ENCODE results near the gene ADGRL3.

Gene ADGRL3

DNA sequence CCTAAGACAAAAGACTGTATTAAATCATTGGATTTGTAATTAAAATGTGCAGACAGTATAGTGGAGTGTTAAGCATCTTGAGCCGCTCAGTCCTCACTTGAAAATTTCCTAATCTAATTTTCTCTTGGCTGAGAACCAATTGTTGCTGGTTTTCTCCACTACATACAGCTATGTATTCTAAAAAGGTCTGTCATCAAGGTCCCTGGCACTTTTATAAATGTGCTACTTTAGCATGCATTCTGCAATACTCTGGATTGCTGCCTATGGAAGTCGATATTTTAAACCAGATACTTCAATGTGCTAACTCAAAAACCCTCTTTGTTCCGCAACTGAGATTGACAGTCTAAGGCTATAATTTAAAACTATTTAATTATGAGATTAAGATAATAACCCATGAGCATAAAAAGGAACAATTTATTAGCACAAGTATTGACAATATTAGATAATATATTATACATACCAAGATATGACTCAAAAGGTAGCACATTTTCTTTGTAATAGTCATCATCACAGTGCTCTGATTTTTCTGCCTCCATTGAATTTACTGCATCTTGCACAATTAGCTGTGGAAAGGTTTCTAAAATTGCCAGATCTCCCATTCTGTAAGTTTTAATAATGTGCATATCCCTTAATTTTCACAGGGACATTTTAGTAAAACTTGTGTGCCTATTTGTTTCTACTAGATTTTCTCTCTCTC, 815.1 kb downstream of the ADGRL3 start:
- no peak for TF ChIP-seq GATA1 (IDR thresholded peaks at IDR 0.05; ENCODE audit: low read depth, low read length)
- TF ChIP-seq POLR2A (IDR thresholded peaks at IDR 0.05; ENCODE audit: low read length): no peak
- no peak for DNase-seq

DNA sequence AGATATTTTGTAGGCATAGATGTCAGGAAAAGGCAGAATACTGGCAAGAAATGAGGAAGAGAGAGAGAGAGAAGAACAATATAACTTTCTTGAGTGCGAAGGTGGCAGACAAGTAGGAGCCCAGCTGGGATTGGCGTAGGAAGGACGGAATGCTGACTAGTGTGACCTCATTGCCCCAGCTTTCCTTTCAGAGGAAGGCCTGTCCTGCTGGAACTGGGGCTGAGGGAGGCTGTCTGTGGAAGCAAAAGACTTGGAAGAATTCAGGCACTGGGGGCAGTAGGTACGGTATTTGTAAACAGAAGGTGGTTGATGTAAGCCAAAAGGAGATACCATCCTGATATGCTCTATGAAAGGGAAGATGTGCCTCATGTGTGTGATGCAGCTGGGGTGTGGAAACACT, 818.4 kb downstream of the ADGRL3 start:
- no peak for DNase-seq
- TF ChIP-seq GATA1 (IDR thresholded peaks at IDR 0.05; ENCODE audit: low read depth, low read length) (no peak), POLR2A (IDR thresholded peaks at IDR 0.05; ENCODE audit: low read length) (no peak)

DNA sequence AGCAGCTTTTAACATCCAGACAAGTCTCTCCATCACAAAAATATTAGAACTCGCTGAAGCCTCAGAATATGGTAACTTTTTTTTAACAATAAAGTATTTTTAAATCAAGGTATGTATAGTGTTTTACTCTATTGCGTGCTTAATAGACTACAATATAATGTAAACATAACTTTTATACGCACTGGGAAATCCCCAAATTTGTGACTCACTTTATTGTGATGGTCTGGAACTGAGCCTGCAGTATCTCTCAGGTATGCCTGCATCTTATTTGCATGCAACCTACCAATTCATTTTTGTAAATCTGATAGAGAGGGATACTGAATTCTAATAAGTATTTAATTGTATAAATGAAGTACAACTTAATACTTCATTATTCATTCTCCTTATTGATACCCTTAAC, 823.5 kb downstream of the ADGRL3 start:
- TF ChIP-seq POLR2A (IDR thresholded peaks at IDR 0.05; ENCODE audit: low read length) (no peak), GATA1 (IDR thresholded peaks at IDR 0.05; ENCODE audit: low read depth, low read length) (no peak)
- DNase-seq: no peak

GRCh38 chr4:62028745-62029144, 828.6 kb downstream of the ADGRL3 start:
- no peak for DNase-seq
- no peak for TF ChIP-seq POLR2A (IDR thresholded peaks at IDR 0.05; ENCODE audit: low read length)
- no peak for TF ChIP-seq GATA1 (IDR thresholded peaks at IDR 0.05; ENCODE audit: low read depth, low read length)

DNA sequence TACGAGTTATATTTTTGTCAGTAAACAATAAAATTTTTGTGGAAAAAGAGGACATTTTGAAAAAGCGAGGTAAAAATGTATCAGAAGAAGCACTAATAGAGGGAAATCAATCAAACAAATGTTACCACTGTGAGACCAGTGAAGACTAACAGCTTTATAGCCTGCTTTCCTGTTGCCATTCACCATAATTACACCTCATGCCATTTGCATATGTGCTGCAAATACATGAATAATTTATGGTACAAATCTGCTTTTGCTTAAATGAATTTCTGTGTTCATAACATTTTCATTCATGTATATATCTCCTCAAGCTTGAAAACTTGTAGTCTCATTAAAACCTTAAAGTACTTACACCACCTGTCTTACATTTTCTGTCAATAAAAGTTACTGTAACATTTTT, 830.8 kb downstream of the ADGRL3 start:
- DNase-seq: no peak
- no peak for TF ChIP-seq POLR2A (IDR thresholded peaks at IDR 0.05; ENCODE audit: low read length)
- TF ChIP-seq GATA1 (IDR thresholded peaks at IDR 0.05; ENCODE audit: low read depth, low read length): no peak

DNA sequence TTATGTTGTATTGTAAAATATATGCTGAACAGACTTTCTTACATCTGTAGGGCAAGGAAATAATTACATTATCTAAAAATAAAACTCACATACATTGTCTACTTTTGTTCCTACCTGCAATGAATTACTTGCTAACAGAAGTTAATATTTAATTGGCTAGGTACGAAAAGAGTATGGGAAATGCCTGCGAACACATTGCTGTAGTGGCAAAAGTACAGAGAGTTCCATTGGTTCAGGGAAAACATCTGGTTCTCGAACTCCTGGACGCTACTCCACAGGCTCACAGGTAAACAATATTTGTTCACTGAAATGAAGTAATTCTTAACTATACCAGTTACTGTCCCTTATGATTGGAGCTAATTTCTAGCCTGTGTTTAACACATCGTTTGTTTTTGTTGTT, 837.4 kb downstream of the ADGRL3 start:
- TF ChIP-seq GATA1 (IDR thresholded peaks at IDR 0.05; ENCODE audit: low read depth, low read length) (no peak), POLR2A (IDR thresholded peaks at IDR 0.05; ENCODE audit: low read length) (no peak)
- DNase-seq: no peak

GRCh38 chr4:62051332-62051731, 851.2 kb downstream of the ADGRL3 start:
- DNase-seq: no peak

DNA sequence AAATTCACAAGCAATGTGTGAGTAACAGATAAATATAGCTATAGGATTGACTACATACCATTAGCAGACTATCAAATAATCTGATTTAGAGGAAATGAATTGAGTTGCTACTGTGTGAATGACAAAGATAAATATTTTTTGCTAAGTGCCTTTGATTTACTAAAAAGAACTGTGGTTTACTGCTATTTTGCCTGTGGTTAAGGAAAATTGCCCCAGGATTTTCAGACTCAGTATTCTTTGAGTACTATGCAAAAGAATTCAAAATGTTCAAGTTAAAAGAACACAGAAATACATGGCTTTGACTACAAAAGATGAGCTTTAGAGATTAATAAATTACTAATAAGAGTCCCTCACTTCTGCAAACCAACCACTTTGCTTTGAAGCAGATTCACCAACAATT, 853.8 kb downstream of the ADGRL3 start:
- no peak for TF ChIP-seq GATA1 (IDR thresholded peaks at IDR 0.05; ENCODE audit: low read depth, low read length)
- TF ChIP-seq POLR2A (IDR thresholded peaks at IDR 0.05; ENCODE audit: low read length): no peak
- no peak for DNase-seq

More at GRCh38 chr4:62051332-62051731, 851.2 kb downstream of the ADGRL3 start:
- TF ChIP-seq POLR2A (IDR thresholded peaks at IDR 0.05; ENCODE audit: low read length): no peak
- TF ChIP-seq GATA1 (IDR thresholded peaks at IDR 0.05; ENCODE audit: low read depth, low read length): no peak

DNA sequence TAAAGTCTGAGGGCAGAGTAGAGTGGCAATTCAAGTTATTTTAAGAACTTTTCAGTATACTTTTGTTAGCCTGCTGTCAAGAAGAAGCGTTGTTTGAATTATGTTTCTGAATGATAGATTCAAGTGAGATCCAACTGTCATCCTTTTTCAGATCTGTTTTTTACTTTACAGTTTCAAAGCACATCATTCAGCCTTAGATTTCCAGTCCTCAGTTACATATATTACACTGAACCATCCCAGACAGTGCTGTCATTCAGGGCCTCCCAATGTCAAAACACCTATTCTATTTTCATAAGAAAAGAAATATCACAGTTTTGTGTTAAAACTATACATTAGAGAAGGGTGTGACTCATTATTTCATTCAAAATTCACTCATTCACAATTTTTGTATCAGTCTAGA, 856.9 kb downstream of the ADGRL3 start:
- DNase-seq: no peak
- TF ChIP-seq GATA1 (IDR thresholded peaks at IDR 0.05; ENCODE audit: low read depth, low read length) (no peak), POLR2A (IDR thresholded peaks at IDR 0.05; ENCODE audit: low read length) (no peak)

DNA sequence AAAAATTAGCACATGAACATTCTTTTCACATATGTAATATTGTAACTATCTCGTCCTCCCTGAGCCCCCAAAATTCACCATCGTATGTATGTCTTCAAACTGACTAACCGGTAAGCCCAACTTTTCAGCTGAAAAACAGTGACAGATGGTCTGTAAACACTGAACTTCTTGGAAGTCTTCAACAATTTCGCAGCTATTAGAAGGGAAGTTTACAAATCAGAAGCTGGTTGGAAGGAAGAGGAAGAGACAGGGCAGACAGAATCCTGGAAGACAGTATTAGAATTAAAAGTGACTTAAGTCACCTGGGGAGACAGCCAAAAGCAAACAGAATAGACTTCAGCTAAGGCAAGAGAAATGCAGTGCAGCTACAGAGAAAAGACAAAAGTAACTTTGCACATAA, 858.4 kb downstream of the ADGRL3 start:
- TF ChIP-seq POLR2A (IDR thresholded peaks at IDR 0.05; ENCODE audit: low read length) (no peak), GATA1 (IDR thresholded peaks at IDR 0.05; ENCODE audit: low read depth, low read length) (no peak)
- DNase-seq: no peak

DNA sequence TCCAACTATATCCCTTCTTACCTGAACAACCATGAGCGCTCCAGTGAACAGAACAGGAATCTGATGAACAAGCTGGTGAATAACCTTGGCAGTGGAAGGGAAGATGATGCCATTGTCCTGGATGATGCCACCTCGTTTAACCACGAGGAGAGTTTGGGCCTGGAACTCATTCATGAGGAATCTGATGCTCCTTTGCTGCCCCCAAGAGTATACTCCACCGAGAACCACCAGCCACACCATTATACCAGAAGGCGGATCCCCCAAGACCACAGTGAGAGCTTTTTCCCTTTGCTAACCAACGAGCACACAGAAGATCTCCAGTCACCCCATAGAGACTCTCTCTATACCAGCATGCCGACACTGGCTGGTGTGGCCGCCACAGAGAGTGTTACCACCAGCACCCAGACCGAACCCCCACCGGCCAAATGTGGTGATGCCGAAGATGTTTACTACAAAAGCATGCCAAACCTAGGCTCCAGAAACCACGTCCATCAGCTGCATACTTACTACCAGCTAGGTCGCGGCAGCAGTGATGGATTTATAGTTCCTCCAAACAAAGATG, 870.2 kb downstream of the ADGRL3 start:
- no peak for TF ChIP-seq GATA1 (IDR thresholded peaks at IDR 0.05; ENCODE audit: low read depth, low read length)
- TF ChIP-seq POLR2A (IDR thresholded peaks at IDR 0.05; ENCODE audit: low read length): no peak
- no peak for DNase-seq

DNA sequence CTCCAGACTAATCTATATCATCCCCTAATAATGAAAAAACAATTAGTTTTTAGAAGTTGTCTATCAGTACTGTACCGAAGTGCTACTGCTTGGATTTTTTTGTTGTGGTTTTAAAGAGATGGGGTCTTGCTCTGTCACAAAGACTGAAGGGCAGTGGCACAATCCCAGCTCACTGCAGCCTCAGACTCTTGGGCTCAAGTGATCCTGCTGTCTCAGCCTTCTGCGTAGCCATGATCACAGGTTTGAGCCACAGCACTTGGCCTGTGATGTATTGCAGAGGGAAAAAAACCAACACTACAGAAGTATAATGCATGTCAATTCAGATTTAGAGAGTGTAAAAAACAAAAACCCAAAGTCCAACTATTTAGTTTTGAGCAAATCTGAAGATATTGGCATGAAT, 875.0 kb downstream of the ADGRL3 start:
- TF ChIP-seq POLR2A (IDR thresholded peaks at IDR 0.05; ENCODE audit: low read length): no peak
- TF ChIP-seq GATA1 (IDR thresholded peaks at IDR 0.05; ENCODE audit: low read depth, low read length): no peak
- no peak for DNase-seq

- TF ChIP-seq POLR2A (IDR thresholded peaks at IDR 0.05; ENCODE audit: low read length) (no peak), GATA1 (IDR thresholded peaks at IDR 0.05; ENCODE audit: low read depth, low read length) (no peak)
- DNase-seq: no peak
Observed at GRCh38 chr4:62075521-62075920, 875.4 kb downstream of the ADGRL3 start.

DNA sequence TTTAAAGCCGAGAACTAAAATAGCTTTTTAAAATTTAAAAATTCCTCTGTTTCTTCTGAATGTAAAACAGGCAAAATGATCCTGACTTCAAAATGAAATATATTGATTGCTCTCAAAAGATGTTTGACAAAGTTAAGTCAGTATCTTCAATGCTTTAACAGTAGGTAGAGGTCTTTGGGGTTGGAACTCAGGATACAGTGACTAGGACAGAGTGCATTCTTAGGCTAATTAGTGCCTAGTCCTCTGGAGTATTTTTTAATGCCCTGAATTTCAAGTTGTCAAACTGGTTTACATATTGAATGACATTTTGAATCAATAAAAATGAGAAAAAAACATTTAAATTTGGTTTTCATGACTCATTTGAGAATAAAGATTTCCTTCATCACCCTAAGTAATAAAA, 877.3 kb downstream of the ADGRL3 start:
- TF ChIP-seq GATA1 (IDR thresholded peaks at IDR 0.05; ENCODE audit: low read depth, low read length) (no peak), POLR2A (IDR thresholded peaks at IDR 0.05; ENCODE audit: low read length) (no peak)
- DNase-seq: no peak

DNA sequence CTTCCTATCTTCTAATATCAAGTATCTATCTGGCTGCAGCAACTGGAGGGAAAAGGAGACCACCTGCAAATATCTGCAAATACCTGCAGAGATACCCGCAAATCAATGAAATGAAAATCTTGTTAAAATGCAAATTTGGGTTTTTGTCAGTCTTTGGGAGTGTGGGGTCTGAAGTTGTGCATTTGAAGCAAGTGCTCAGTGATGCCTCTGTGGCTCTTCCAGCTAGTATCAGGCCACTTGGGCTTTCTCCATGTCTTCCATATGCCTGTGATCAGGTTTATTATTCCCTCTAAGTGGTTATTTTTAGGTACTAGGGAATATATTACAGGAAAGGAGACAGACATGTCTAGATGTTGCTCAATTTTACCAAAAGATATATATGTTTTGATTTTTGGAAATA, 880.3 kb downstream of the ADGRL3 start:
- TF ChIP-seq POLR2A (IDR thresholded peaks at IDR 0.05; ENCODE audit: low read length): no peak
- no peak for TF ChIP-seq GATA1 (IDR thresholded peaks at IDR 0.05; ENCODE audit: low read depth, low read length)
- no peak for DNase-seq

Data from erythroblast (primary cell).